Activated naive CD8-positive, alpha-beta T cell treated with anti-CD3 and anti-CD28 coated beads for 36 hours (primary cell): ENCODE data around the gene FOXR2. TPM values are rescaled to one million over a fixed set of nuclear protein-coding genes. Genes with fewer than 3 reads are reported as not detected.

Experiments
- DNase-seq: peaks from one replicate; pipeline ENCODE4 v3.0.0; 2021
- H3K27ac Mint-ChIP-seq: one replicate; pipeline ENCODE4 v1.8.0; 2022; ENCODE audit warnings: mild to moderate bottlenecking, moderate library complexity, mixed read lengths
- H3K27me3 Mint-ChIP-seq: one replicate; pipeline ENCODE4 v1.8.0; 2022; ENCODE audit warnings: mild to moderate bottlenecking, mixed read lengths
- H3K36me3 Mint-ChIP-seq: one replicate; pipeline ENCODE4 v1.8.0; 2021; ENCODE audit warnings: mild to moderate bottlenecking, mixed read lengths
- H3K4me1 Mint-ChIP-seq: one replicate; pipeline ENCODE4 v1.8.0; 2021; ENCODE audit warnings: mixed read lengths
- H3K4me3 Mint-ChIP-seq: one replicate; pipeline ENCODE4 v1.8.0; 2022; ENCODE audit warnings: mild to moderate bottlenecking, moderate library complexity, mixed read lengths
- H3K9me3 Mint-ChIP-seq: one replicate; pipeline ENCODE4 v1.8.0; 2022; ENCODE audit warnings: mixed read lengths
- total RNA-seq, 2 experiments: library from RNA; stranded (reverse); gene quantifications; one replicate each; pipeline ENCODE4 v1.2.3, GENCODE V29; 2021

Gene FOXR2
- not detected for total RNA-seq

DNA sequence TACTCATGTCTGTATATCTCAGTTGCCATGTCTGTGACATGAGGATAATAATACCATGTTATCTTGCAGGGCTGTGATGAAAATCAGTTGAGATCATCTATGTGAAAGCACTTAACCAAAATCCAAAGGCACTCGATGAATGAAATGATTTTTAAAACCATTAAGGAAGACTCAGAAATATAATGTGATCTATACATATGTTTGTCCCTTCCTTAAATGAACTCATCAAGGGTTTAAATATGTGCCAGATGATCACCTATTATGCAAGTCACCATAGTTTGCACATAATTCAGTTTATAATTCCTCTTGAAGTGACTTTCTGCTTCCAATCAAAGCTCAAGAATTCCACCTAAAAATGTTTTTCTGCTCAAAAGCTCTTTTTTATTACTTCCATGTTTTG, at the start of gene FOXR2:
Gene FOXR2, plus strand, starts transcription at position 301 of the 400 bp plus-strand sequence. CDS start 312 bp downstream, outside the sequence.
- Mint-ChIP-seq H3K27me3 (peaks cover 4% of the 10 kb centered on the region), H3K27ac (no peak within 1 kb of the TSS), H3K9me3 (no peaks in the 10 kb centered on the region), H3K36me3 (peaks cover 3% of the 10 kb centered on the region), H3K4me3 (no peak within 1 kb of the TSS), H3K4me1 (no peaks in the 10 kb centered on the region)
- no peak for DNase-seq

DNA sequence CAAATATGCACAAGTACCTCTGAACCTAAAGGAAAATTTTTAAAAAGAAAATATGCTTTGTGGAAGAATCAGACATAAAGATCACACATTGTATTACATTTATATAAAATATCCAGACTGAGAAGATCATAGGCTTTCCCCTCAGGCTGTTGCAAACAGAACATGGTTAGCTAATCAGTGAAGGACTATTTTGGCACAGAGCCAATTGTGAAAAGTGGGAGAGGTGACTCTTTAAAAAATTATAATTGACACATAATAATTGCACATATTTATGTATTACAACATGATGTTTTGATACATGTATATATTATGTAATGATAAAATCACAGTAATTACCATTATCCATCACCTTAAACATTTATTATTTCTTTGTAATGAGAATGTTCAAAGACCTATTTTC, 44.1 kb upstream of the FOXR2 start:
- H3K36me3 Mint-ChIP-seq = no peaks in the 10 kb centered on the region
- H3K9me3 Mint-ChIP-seq = peaks cover 15% of the 10 kb centered on the region
- H3K27me3 Mint-ChIP-seq = no peaks in the 10 kb centered on the region
- H3K4me3 Mint-ChIP-seq = no peak overlapping the region
- DNase-seq = no peak
- H3K4me1 Mint-ChIP-seq = no peaks in the 10 kb centered on the region
- H3K27ac Mint-ChIP-seq = no peak overlapping the region

DNA sequence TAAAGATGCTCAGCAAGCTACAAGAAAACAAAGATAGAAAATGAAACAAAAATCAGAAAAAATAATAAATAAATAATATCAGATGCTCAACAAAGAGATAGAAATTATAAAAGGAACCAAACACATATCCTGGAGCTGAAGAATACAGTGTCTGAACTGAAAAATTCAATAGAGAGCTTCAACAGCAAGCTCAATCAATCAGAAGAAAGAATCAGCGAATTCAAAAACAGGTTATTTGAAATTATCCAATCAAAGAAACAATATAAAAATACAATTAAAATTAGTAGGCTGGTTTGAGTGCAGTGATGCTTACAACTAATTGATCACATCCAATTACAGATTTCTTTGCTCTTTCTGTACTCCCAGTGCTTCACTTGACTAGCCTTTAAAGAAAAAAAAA, 40.8 kb upstream of the FOXR2 start:
- Mint-ChIP-seq H3K27me3 (no peaks in the 10 kb centered on the region), H3K36me3 (no peaks in the 10 kb centered on the region), H3K4me3 (no peak overlapping the region), H3K9me3 (peaks cover 14% of the 10 kb centered on the region), H3K27ac (no peak overlapping the region), H3K4me1 (no peaks in the 10 kb centered on the region)
- no peak for DNase-seq

DNA sequence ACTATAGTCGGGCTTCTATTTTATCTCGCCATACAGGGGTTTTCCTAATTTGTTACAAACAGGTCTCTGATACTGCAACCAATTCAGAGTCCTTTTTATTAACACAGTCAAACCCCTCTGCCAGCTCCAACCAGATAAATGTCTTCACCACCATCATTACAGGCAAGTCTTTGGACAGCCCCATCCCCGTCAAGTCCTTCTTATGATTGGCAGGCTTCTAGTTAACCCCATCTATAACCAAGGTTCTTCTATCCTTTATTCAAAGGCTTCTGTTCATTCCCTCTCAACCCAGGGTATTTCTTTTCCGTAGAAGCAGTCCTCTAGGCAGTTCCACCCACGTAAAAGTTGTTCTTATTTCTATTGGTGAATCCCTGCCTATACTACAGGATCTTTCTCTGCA, 29.9 kb upstream of the FOXR2 start:
- Mint-ChIP-seq H3K27me3 (no peaks in the 10 kb centered on the region), H3K4me3 (no peak overlapping the region), H3K9me3 (no peaks in the 10 kb centered on the region), H3K36me3 (no peaks in the 10 kb centered on the region), H3K27ac (no peak overlapping the region), H3K4me1 (no peaks in the 10 kb centered on the region)
- no peak for DNase-seq

DNA sequence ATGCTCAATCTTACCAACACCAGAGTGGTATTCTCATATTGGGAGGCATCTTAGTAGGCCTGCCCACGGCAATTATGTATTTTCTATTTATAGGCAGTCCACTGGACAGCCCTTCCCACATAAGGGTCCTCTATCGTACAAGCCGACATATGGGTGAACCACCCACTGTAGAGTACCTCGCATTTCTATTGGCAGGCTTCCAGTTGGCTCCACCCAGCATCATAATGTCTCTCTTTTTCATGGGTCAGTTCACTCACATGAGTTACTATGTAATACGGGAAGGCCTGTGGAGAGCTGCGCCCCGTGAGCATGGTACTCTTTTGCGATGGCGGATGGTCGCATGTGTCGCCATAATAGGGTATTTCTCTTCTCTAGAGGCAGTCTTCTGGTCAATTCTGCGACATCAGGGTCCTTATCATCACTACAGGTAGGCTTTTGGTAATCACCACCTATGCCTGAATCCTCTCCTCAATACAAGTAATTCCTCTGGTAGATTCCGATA, 29.4 kb upstream of the FOXR2 start:
- no peak overlapping the region for H3K27ac Mint-ChIP-seq
- no peaks in the 10 kb centered on the region for H3K27me3 Mint-ChIP-seq
- no peaks in the 10 kb centered on the region for H3K36me3 Mint-ChIP-seq
- no peak overlapping the region for H3K4me3 Mint-ChIP-seq
- H3K4me1 Mint-ChIP-seq = no peaks in the 10 kb centered on the region
- no peaks in the 10 kb centered on the region for H3K9me3 Mint-ChIP-seq
- no peak for DNase-seq

- H3K9me3 Mint-ChIP-seq = no peaks in the 10 kb centered on the region
- H3K27ac Mint-ChIP-seq = no peak overlapping the region
- H3K36me3 Mint-ChIP-seq = no peaks in the 10 kb centered on the region
- DNase-seq = no peak
- no peak overlapping the region for H3K4me3 Mint-ChIP-seq
- H3K4me1 Mint-ChIP-seq = no peaks in the 10 kb centered on the region
- H3K27me3 Mint-ChIP-seq = no peaks in the 10 kb centered on the region
Observed at GRCh38 chrX:55598333-55598732, 24.9 kb upstream of the FOXR2 start.

GRCh38 chrX:55619547-55619946, 3.7 kb upstream of the FOXR2 start:
- H3K9me3 Mint-ChIP-seq = no peaks in the 10 kb centered on the region
- no peak for DNase-seq
- H3K4me3 Mint-ChIP-seq = no peak overlapping the region
- H3K27ac Mint-ChIP-seq = no peak overlapping the region
- peaks cover 4% of the 10 kb centered on the region for H3K27me3 Mint-ChIP-seq
- H3K4me1 Mint-ChIP-seq = no peaks in the 10 kb centered on the region
- peaks cover 3% of the 10 kb centered on the region for H3K36me3 Mint-ChIP-seq

- Mint-ChIP-seq H3K27me3 (peaks cover 4% of the 10 kb centered on the region), H3K27ac (no peak overlapping the region), H3K4me1 (no peaks in the 10 kb centered on the region), H3K9me3 (no peaks in the 10 kb centered on the region), H3K36me3 (peaks cover 3% of the 10 kb centered on the region), H3K4me3 (no peak overlapping the region)
- no peak for DNase-seq
Observed at GRCh38 chrX:55624403-55624802, 1.2 kb downstream of the FOXR2 start.

DNA sequence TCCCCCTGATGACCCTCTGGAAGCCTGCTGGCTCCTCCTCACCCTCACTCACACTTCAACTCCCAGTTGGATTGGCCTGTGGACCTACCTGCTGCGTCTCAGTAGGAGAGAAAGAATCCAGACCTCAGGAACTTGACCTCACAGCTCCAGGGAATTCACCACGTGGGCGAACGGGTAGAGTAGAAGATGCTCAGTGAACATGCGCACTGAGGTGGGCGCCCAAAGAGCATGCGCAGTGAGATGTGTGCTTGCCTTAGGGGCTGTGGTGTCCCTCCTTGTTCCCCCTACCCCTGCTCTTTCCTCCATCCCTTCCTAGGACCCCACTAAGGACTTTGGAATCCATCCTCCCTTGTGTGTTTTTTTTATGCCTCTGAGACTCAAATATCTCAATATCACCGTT, 12.9 kb downstream of the FOXR2 start:
- no peaks in the 10 kb centered on the region for H3K36me3 Mint-ChIP-seq
- no peaks in the 10 kb centered on the region for H3K9me3 Mint-ChIP-seq
- DNase-seq = no peak
- H3K4me3 Mint-ChIP-seq = no peak overlapping the region
- H3K27me3 Mint-ChIP-seq = no peaks in the 10 kb centered on the region
- H3K4me1 Mint-ChIP-seq = no peaks in the 10 kb centered on the region
- no peak overlapping the region for H3K27ac Mint-ChIP-seq

- no peak for DNase-seq
- no peaks in the 10 kb centered on the region for H3K4me1 Mint-ChIP-seq
- no peak overlapping the region for H3K27ac Mint-ChIP-seq
- H3K36me3 Mint-ChIP-seq = no peaks in the 10 kb centered on the region
- no peak overlapping the region for H3K4me3 Mint-ChIP-seq
- no peaks in the 10 kb centered on the region for H3K9me3 Mint-ChIP-seq
- no peaks in the 10 kb centered on the region for H3K27me3 Mint-ChIP-seq
Observed at GRCh38 chrX:55638933-55639332, 15.7 kb downstream of the FOXR2 start.

GRCh38 chrX:55640854-55641253, 17.7 kb downstream of the FOXR2 start:
- DNase-seq = no peak
- no peak overlapping the region for H3K4me3 Mint-ChIP-seq
- H3K4me1 Mint-ChIP-seq = no peaks in the 10 kb centered on the region
- no peaks in the 10 kb centered on the region for H3K36me3 Mint-ChIP-seq
- no peaks in the 10 kb centered on the region for H3K27me3 Mint-ChIP-seq
- no peak overlapping the region for H3K27ac Mint-ChIP-seq
- H3K9me3 Mint-ChIP-seq = no peaks in the 10 kb centered on the region

DNA sequence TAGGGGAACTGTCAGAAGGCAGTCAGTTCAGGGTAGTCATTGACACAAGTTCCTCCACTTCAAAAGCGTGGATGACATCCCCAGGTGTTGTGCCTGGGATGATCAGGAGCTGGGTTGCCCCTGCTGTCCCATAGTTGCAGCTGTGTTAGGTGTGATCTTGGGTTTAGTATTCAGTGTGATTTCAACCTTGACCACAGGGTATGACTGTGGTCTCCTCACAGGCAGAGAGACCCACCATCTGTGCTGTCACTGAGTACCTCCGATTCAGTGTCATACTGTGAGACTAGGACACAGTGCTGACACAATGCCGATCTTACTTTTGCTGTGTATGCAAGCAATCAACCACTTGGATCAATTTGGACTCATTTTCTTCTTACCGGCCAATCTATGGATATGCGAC, 25.2 kb downstream of the FOXR2 start:
- Mint-ChIP-seq H3K4me1 (no peaks in the 10 kb centered on the region), H3K27ac (no peak overlapping the region), H3K4me3 (no peak overlapping the region), H3K36me3 (no peaks in the 10 kb centered on the region), H3K27me3 (no peaks in the 10 kb centered on the region), H3K9me3 (no peaks in the 10 kb centered on the region)
- no peak for DNase-seq

- no peaks in the 10 kb centered on the region for H3K27me3 Mint-ChIP-seq
- H3K36me3 Mint-ChIP-seq = no peaks in the 10 kb centered on the region
- DNase-seq = no peak
- H3K27ac Mint-ChIP-seq = no peak overlapping the region
- no peak overlapping the region for H3K4me3 Mint-ChIP-seq
- peaks cover 1% of the 10 kb centered on the region for H3K9me3 Mint-ChIP-seq
- no peaks in the 10 kb centered on the region for H3K4me1 Mint-ChIP-seq
Observed at GRCh38 chrX:55659931-55660330, 36.7 kb downstream of the FOXR2 start.

- Mint-ChIP-seq H3K4me1 (no peaks in the 10 kb centered on the region), H3K4me3 (no peak overlapping the region), H3K9me3 (peaks cover 2% of the 10 kb centered on the region), H3K36me3 (no peaks in the 10 kb centered on the region), H3K27me3 (no peaks in the 10 kb centered on the region), H3K27ac (no peak overlapping the region)
- no peak for DNase-seq
Observed at GRCh38 chrX:55663584-55663983, 40.4 kb downstream of the FOXR2 start.

DNA sequence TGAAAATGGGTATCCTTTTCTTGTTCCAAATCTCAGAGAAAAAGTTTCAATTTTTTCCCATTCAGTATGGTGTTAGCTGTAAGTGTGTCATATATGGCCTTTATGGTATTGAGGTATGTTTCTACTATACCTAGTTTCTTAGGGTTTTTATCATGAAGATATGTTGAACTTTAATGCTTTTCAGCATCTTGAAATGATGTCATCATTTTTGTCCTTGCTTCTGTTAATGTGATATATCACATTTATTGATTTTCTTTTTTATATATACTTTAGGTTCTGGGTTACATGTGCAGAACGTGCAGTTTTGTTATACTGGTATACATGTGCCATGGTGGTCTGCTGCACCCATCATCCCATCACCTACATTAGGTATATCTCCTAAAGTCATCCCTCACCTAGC, 44.9 kb downstream of the FOXR2 start:
- H3K27ac Mint-ChIP-seq = no peak overlapping the region
- H3K9me3 Mint-ChIP-seq = peaks cover 11% of the 10 kb centered on the region
- H3K4me1 Mint-ChIP-seq = no peaks in the 10 kb centered on the region
- H3K27me3 Mint-ChIP-seq = no peaks in the 10 kb centered on the region
- H3K4me3 Mint-ChIP-seq = no peak overlapping the region
- H3K36me3 Mint-ChIP-seq = peaks cover 6% of the 10 kb centered on the region
- no peak for DNase-seq
